COLO668 (cell line): ENCODE results near the gene TNS3.

Experiments used
- DNase-seq: peaks from one replicate; lab custom pipeline; 2025; ENCODE audit not compliant: unreplicated experiment; lab: John Stamatoyannopoulos, UW

TNS3 gene

DNA sequence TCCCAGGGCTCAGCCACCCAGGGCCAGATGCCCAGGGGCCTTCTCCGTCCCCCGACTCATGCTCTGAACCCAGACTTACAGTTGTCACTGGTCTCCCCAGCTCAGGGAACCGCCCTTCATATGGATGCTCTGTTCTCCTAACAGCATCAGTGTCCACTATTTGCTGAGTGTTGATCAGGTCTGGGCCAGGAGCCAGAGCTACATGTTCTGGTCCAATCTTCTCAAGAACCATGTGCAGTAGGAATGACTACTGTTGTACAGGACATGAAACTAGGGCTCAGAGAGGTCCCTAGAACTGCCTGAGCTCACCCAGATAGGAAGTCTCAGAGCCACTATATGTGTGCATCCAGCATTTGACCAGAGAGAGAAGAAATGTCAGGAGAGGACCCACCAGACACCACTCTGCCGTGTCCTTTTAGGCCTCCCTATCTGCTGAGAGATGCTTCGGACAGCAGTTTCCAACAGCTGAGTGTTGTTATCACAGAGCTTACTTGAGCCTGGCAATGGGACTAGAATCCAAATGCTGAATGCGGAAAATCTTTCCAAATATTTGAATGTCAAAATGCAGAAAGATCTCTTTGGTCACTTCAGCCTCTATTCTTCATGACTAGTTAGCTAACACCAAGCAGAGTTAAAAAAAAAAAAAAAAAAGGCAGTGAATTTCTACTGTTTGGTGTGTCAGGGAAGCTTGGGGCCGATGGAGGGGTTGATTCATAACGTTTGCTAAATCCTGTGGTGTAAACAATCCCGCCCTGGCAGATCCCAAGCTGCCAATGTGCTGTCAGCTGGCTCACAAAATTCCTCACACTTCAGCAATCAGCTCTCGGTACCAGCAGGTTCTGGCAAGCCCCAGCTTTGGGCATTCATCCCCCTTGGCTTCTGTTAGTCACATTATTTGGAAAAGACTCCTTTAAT, 246.1 kb downstream of the TNS3 start:
- DNase-seq = no peak

DNA sequence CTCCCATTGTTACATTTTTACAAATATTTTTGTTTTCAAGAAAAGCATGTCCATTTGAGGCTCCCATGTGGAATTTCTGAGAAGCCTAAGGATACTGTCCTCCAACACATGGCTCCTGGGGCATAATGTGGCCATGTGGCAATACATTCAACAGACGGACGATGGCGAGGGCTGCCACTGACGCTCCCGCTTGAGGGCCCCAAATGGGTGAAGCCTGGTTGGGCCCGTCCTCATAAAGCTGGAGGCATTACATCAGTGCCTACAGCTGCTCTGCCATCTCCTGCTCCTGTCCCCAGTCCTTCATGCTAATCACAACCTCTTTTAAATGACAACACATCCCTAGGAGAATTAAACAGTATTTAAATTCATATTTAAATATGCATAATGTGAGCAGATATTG, 246.8 kb downstream of the TNS3 start:
- DNase-seq = no peak

DNA sequence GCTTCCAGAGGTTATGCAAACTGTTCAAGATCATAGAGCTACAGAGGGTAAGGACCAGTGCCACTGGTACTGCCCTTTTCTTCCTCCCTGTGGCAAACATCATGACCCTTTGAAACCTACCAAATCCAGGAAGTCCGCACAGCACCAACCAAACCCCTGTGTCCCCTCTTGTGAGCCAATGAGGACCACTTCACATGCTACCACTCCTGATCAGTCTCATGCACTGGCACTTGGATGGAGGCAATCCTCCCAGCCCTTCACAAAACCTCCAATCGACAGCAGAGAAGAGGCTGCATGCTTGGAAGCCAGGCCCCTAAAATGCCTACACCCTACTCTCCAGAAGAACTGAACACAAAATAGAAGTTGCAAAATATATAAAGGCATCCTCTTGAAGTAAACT, 248.0 kb downstream of the TNS3 start:
- DNase-seq = no peak

DNA sequence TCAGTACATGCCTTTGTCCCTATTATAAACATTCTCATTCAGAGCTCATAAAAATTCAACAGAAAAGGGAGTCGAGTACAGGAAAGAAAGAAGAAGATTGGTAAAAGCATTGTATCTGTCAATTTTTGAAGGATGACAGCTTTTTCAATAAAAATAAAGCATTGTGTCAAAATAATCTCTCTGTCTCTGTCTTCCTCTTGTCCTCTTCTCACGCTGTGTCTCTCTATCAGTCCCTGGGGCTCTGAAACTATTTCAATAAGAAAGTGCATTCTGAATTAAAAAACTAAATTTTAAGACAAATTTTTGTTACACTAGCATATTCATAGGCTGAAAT, 248.4 kb downstream of the TNS3 start:
- no peak for DNase-seq

DNA sequence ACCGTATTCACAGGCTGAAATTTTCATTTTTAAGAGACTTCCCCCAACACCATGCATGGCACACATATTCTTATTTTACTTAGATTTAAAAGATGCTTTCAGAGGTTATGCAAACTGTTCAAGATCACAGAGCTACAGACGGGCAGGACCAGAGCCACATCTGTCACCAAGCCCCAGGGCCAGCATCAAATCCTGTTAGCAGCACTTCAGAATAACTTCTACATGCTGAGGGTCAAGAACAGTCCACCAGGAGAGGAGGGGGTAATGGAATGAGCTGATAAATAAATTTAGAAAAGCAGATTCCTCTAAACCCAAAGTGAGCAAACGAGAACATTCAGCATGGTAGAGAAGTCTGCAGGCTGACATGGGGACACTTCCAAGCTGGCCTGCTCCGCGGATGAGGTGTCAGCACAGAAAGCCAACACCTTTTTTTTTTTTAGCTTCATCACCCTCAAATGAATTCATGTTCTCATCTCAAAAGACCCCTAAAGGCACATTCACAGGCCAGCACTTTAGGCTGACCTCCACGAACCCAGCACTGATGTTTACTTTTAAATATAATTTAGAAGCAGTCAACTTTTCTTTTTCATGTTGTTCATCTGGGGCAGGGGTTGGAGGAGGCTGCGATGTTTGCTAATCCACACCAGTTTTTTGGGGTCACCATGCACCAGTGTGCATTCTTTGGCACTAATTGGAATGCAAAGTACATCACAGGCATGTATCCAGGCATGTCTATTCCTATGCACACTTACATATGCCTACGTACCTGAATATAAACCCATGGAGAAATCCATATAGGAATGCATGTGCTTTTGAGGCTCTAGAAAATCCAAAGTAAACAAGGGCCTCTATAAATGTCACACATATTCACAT, 249.0 kb downstream of the TNS3 start:
- no peak for DNase-seq

DNA sequence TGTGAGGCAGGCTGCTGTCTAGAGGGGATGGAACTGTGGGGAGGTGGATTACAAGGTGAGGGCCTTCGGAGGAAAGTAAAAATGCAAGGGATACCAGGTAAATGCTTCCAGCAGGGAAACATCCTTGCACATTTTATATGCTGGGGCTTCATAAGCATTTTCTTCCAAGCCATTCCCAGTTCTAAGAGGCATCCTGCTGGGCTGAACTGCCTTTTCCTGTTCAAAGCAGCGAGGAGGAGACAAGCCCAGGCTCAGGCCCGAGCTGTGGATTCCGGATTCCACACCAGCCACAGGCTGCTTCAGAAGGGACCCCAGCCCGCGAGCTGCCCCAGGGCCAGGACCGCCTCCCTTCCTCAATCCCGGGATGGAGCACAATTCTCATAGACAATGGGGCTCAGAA, 249.7 kb downstream of the TNS3 start:
- no peak for DNase-seq

DNA sequence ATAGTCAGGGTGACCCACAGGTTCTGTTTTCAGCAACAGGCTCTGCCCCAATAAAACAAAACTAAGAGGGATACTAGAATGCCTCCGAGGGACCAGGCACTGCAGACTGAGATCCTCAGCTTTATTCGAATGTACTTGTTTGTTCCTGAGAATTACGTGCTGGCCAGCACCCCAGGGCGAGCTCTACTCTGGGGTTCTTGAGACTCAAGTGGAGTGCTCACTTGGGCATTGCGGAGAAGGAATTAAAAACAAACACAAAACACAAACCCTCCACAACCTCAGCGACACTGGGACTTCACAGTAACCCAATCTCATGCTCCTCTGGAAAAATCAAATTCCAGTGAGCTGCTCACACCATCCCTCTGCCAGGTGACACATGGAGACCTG, 250.7 kb downstream of the TNS3 start:
- DNase-seq = no peak

DNA sequence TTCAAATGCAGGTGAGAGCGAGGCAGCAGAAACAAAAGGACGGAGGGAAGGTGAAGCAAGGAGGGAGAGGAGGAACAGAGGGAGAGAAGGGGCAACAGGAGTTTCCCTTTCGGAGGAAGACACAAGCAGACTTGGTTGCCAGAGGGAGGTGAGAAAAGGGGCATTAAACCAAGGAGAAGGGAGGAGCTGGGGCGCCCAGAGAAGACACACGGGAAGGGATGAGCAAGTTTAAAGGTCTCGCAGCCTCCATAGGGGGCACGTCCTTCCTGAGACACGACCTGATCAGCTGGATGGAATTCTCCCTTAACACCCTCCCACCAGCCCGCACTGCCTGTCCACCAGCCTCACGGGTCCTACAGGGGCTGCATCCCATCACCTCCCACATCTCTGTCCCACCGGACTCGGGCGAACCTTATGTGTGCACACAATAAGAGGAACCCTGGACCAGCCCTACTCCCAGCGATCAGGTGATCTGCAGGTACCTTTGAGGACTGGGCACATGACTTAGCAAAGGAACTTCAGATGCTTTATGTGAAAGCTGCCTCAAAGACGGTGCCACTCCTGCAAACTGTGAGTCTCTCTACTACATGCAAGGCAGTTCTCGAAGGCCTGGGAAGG, 251.2 kb downstream of the TNS3 start:
- DNase-seq = no peak

DNA sequence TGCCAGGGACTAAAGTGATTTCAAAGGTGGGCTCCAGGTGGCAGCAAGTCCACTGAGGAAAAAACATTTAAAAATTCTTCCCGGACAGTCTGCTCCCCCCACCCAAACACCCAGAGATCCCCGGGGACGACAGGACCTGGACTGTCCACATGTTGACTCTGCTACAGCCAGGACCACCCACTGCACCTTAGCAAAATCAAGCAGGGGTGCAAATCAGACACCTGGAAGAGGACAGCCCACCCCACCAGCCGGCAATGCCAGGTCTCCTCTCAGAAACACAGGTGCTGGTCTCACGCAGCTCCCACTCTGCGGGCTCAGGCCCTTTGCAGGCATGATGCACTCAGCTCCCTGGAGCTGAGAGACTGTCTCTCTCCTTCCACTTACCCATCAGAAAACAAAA, 251.9 kb downstream of the TNS3 start:
- no peak for DNase-seq

DNA sequence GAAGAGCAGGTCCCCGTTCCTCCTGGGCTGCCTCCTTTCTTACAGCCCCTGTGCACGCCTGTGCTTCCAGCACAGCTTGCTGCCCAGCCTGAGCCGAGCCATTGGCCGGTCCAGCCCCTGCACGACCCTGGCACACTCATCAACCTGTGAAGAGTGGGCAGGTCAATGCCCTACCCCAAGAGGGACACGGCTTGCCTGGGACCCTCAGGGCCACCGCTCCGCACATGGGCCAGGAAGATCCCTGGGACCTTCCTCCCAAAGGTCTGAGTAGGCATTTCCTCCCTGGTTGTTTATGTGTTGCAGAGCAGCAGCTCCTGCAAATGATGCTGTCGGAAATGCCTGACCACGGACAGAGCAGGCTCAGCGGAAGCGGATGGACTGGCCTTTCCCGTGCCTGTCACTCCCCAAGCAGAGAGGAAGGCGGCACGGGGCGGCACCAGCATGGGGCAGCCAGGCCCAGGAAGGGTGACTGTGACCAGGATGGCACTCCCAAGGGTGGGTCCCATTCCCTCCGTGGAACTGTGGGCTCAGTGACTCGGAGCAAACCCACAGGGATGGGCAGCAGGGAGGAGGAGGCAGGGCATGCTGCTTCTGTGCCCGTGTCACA, 252.5 kb downstream of the TNS3 start:
- no peak for DNase-seq

DNA sequence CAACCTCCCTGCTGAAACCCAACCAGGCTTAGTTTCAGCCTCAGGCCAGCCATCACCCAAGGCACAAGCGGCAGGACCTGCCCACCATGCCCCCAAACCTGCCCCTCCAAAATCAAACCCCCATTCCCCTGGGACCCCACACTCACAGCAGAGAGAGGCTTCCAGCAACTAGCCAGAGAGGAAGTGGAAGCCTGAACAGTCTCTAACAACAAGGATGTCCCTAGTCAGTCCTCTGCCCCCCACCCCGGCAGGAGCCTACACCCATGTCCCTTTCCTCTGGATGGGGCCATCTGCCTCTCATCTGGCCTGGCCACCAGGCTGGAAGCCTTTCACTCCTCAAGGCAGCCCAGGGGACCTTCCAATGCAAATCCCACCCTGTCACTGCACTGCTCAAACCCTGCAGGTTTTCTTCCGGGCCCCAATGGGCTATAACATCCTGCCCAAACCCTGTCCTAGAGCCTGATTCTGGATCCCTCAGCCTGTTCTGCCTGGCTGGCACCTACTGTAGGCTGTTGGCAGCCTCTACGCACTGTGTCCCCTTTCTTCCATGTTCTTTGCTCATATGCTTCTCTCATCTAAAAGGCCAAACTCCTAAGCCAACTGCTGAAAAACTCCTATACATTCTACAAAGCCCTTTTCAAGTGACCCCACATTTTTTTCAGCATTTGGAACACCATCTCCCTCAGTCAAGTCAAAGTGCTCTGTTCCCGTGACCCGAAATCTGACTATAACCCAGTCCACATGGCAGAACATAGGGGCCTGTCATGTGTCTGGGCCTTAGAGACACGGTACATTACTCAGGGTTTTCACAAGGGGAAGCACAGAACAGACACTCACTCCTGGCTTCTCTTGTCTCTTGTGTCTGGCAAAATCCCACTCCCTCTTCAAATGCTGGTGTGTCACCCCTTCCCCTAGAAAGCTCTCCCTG, 253.3 kb downstream of the TNS3 start:
- no peak for DNase-seq

DNA sequence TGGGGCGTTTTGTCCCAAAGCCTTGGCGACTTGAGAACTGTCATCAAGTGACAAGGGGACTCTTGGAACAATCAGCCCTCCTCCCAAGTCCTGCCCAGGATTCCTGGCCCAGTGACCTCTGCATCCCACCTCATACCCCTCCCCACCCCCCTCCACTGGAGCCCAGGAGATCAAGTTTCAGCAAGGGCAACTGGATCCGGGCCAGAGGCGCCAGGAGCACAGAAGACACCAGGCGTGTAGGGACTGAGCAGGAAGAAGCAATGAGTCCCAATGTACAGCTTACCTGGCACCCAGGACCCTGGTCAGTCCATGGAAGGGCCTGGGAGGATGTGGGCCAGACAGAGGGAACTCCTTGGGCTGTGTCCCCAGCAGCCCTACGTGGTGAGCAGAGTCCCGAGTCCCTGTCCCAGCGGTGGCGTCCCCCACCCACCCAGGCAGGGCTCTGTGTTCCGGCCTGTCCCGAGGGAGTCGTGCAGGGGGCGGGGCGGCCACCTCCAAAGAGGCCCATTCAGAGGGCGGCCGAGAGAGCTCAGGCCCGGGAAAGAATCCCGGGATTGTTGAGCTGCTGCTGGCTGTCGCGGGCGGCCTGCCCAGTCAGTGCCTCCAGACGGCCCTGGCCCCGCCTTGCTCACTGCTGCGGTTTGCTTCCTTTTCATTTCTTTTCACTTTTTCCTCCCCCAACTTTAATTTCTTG, 254.1 kb downstream of the TNS3 start:
- no peak for DNase-seq

DNA sequence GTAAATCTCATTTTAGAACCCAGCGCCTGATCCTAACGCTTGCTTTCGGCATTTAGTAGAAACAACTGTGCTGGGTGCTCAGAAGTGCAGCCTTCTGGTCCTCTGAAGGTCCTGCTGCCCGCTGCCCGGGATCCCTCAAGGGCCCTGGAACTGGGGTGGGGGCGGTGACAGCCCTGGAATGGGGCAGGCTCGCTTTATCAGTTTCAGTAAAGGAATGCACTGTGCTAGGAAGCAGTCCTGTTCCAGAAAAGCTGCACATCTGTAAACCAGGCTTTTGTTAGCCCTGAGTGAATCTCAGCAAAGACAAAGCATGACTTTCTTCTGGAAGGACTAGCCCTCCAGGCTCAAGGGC, 254.6 kb downstream of the TNS3 start:
- DNase-seq = no peak

DNA sequence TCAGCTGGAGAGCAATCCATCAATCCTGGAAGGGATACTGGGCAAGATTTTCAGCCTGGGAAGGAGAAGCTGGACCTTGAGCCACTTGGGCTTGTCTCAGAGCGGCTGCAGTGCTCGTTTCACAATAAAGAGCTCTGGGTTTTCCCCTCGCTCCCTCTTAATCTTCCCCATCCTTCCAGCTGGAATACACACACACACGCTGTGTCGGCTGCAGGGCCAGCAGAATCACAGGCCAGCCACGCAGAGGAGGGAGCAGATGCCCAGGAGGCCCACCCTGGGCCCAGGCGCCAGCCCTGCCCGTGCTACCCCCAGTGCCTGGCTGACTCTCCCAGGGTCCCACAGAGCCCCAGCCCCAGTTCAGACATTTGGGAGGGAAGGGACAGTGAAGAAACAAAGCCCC, 255.1 kb downstream of the TNS3 start:
- DNase-seq = no peak

DNA sequence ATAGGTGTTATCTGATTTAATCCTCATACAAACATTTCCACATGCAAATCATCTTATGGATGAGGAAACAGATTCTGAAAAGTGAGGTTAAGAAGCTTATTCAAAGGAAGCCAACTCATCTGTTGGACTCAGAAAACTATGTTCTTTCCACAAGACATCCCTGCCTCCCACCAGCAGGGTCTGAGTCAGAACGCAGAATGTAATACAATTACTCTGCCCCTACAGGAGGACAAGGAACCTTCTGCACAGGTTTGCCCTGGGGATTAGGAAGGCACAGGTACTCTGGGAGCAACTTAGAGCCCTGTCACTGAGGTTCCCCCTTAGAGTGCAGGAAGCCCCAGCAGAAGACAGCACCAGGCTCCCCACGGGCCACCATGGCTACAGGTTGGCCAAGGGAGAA, 255.7 kb downstream of the TNS3 start:
- no peak for DNase-seq

DNA sequence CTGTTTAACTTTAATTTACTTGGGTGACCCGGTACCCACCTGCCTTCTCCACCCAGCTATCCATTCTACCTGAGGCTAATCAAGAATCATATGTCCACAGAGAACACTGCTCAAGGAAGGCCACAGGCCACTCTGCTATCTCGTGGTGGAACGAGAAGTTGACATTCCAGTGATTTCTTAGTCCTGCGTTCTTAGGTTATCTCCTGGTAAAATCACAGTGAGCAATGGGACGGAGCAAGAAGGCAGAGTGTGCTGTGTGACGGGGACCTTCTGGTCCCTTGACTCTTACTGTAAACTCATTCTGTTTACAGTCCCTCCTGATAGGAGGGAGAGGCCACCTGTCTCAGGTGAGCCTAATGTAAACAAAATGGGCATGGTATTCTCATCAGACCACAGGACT, 256.6 kb downstream of the TNS3 start:
- DNase-seq = no peak

DNA sequence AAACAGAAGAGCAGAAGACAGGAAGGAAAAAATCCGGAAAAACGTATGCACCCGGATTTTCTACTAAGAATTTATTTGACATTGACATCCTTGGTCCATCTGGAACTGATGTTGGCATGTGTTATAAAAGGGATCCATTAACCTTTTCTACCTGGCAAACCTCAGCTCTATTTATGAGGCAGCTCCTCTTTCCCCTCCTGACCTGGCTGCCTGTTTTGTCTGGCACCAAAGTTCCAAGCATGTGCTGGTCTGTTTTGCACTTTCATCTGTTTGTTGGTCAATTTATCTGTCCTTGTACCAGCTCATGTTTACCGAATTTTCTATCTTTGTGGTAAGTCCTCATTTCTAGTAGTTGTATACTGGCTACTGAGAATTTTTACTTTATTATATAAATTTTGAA, 258.0 kb downstream of the TNS3 start:
- no peak for DNase-seq

DNA sequence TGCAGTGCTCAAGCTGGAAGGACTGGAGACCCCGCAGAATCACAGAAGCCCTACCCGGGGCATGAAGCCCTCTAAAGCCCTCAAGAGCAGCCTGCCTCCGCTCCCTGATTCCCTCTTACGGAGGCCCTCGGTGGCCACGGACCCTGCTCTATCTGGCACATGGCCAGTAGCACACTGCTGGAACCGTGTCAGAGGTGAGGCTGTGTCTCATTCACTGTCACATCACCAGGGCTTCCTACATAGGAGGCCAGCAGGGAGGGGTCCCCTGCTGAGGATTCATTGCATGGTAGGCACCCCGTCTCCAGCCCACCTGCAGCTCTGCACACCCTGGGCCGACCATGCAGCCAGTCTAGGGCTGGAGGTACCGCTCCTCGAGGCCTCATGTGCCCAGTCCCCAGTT, 259.2 kb downstream of the TNS3 start:
- DNase-seq = no peak

DNA sequence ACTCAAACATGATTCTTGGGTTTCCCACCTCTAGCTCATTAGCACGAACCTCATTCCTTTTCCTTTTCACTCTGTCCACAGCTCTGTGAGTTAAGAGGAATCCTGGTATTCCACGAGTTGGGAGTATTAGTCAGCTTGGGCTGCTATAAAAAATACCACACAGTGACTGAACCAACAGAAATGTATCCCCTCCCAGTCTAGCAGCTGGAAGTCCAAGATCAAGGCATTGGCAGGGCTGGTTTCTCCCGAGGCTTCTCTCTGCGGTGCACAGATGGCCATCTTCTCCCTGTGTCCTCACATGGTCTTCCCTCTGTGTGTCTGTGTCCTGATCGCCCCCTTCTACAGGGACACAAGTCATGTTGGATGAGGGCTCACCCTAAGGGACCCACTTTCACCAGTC, 261.6 kb downstream of the TNS3 start:
- no peak for DNase-seq
